ENCODE data around the gene WDR93.

WDR93 gene

GRCh38 chr15:89790661-89791060, 100.0 kb downstream of the WDR93 start:
- DNase-seq (ENCODE audit: low read depth) = no peak

GRCh38 chr15:89792106-89792805, 101.6 kb downstream of the WDR93 start:
- no peak for DNase-seq (ENCODE audit: low read depth)

Data from activated T-helper 1 cell treated with Interleukin-2 at 50 U/mL for 16 hours (primary cell).